Skin of body (tissue), 2 donors: ENCODE results near the gene WDR76. TPM values are rescaled to one million over a fixed set of nuclear protein-coding genes. Genes with fewer than 3 reads are reported as not detected.
"Not testable (repeated sequence)": the region's sequence is repeated elsewhere in the genome, so short reads cannot be mapped to it uniquely, and the experiment has no call there.

ENCODE experiments used
- DNase-seq: peaks from one replicate; lab custom pipeline; 2025; lab: John Stamatoyannopoulos, UW
- total RNA-seq: library from RNA; depleted of rRNA; stranded (reverse); fragments of >200 nt; gene quantifications from one replicate; pipeline ENCODE4 v1.2.3, GENCODE V29; 2014

WDR76 gene
- total RNA-seq, 1 donor from 2014 or later = 8.7 TPM

- no peak for DNase-seq
Observed at GRCh38 chr15:43821505-43821904, 5.3 kb upstream of the WDR76 start.

GRCh38 chr15:43824302-43825246, 2.2 kb upstream of the WDR76 start, which contains the start of gene MFAP1:
MFAP1 (minus strand) TSS chr15:43824690; CDS start chr15:43824569, 121 bp downstream.
- peak; percentile 97 for DNase-seq

DNA sequence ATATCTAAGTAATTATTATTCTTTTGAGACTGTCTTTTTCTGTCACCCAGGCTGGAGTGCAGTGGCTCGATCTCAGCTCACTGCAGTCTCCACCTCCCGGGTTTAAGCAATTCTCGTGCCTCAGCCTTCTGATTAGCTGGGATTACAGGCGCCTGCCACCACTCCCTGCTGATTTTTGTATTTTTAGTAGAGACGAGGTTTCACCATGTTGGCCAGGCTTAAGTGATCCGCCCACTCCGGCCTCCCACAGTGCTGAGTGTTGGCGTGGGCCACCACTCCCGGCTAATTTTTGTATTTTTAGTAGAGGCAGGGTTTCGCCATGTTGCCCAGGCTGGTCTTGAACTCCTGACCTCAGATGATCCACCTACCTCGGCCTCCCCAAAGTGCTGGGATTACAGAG, 1.5 kb upstream of the WDR76 start:
- DNase-seq = not testable (repeated sequence)

DNA sequence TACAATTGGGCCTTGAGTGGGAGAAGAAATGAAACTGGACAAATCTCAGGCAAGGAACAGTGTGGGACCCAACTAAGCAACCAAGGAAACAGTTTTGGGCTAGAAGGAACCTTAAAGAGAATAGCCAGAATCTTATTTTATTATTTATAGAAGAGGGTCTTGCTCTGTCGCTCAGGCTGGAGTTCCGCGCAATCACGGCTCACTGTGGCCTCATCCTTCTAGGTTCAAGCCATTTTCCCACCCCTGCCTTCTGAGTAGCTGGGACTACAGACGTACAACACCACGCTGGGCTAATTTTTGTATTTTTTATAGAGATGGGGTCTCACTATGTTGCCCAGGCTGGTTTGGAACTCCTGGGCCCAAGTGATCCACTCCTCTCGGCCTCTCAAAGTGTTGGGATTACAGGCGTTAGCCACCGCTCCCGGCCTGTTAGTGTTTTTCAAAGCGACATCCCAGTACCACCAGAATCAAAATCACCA, 734 bp upstream of the WDR76 start:
- DNase-seq = no peak

- DNase-seq = no peak
Observed at GRCh38 chr15:43828061-43828657, 1.4 kb downstream of the WDR76 start.

DNA sequence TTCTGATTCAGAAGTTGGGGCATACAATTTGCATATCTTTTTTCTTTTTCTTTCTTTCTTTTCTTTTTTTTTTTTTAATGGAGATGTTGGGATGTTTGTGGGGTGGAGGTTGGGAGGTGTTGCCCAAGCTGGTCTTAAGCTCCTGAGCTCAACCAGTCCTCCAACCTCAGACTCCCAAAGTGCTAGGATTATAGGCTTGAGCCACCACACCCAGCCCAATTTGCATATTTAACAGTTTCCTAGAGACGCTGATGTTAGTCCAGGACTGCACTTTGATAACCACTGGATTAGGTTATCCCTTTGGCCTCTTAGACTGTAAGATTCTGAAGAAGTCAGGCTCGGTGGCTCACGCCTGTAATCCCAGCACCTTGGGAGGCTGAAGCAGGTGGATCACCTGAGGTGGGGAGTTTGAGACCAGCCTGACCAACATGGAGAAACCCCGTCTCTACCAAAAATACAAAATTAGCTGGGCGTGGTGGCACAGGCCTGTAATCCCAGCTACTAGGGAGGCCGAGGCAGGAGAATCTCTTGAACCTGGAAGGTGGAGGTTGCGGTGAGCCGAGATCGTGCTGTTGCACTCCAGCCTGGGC, 3.2 kb downstream of the WDR76 start:
- DNase-seq = not testable (repeated sequence)

- DNase-seq = not testable (repeated sequence)
Observed at GRCh38 chr15:43830691-43831275, 4.0 kb downstream of the WDR76 start.

DNA sequence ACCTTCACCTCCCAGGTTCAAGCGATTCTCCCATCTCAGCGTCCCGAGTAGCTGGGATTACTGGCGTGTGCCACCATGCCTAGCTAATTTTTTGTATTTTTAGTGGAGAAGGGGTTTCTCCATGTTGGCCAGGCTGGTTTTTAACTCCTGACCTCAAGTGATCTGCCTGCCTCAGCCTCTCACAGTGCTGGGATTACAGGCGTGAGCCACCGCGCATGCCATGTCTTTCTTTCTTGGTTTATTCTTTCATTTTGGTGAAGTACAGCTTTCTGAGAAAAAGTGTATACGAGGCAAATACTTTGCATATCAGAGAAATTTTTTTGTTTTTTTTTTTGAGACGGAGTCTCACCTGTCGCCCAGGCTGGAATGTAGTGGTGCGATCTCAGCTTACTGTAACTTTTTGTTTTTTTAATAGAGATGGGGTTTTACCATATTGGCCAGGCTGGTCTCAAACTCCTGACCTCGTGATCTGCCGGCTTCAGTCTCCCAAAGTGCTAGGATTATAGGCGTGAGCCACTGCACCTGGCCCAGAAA, 4.8 kb downstream of the WDR76 start:
- DNase-seq = not testable (repeated sequence)

GRCh38 chr15:43832485-43832884, 5.7 kb downstream of the WDR76 start:
- DNase-seq = not testable (repeated sequence)

- no peak for DNase-seq
Observed at GRCh38 chr15:43845421-43845820, 18.6 kb downstream of the WDR76 start.

GRCh38 chr15:43851251-43851650, 24.4 kb downstream of the WDR76 start:
- no peak for DNase-seq

DNA sequence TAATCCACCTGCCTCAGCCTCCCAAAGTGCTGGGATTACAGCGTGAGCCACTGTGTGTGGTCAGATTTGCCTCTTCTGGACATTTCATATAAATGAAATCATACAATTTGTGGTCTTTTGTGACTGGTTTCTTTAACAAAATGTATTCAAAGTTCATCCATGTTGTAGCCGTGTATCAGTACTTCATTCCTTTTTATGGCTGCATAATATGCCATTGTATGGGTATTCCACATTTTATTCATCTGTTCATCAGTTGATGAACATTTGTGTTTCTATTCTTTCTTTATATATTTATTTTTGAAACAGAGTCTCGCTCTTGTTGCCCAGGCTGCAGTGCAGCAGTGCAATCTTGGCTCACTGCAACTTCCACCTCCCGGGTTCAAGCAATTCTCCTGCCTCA, 25.8 kb downstream of the WDR76 start:
- DNase-seq = no peak

- no peak for DNase-seq
Observed at GRCh38 chr15:43854801-43855200, 28.0 kb downstream of the WDR76 start.

DNA sequence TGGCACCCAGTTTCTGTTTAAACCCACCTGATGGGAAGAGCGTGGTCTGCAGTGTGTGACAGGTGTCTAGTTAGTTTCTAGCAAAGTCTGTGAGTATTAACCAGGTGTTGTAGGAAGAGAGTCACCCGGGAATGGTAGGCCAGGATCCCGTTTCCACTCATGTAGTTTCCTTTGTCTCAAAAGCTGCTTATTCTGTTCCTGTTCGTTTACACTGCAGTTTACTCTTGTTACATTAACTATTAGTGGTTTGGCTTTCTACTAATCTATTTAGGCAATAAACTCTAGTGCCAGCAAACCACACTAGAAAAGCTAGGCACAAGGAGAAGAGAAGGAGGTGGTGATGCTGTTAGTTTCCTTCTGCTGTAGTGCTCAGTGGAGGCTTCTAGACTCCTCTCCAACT, 32.7 kb downstream of the WDR76 start:
- no peak for DNase-seq

- DNase-seq = not testable (repeated sequence)
Observed at GRCh38 chr15:43866636-43867035, 39.8 kb downstream of the WDR76 start.

DNA sequence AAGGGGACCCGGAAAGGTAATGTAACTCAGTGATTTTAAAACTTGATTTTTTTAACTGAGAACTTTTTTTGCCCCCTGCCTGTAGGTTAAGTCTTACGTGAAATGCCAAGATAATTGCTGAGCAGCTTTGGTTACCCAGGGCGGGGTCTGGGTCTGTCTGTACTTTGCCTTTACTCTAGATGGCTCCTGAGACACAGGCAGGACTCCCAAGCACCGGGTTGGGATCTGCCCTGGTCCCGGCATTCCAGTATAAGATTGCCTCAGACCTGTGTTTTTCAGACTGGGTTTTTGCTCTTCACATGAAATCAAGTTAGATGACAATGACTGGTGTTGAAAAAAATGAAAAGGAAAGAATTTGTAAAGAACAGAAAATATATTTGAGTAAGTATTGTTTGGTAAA, 40.3 kb downstream of the WDR76 start:
- DNase-seq = no peak

- DNase-seq = no peak
Observed at GRCh38 chr15:43868406-43868805, 41.6 kb downstream of the WDR76 start.

- DNase-seq = no peak
Observed at GRCh38 chr15:43871835-43872234, 45.0 kb downstream of the WDR76 start.

DNA sequence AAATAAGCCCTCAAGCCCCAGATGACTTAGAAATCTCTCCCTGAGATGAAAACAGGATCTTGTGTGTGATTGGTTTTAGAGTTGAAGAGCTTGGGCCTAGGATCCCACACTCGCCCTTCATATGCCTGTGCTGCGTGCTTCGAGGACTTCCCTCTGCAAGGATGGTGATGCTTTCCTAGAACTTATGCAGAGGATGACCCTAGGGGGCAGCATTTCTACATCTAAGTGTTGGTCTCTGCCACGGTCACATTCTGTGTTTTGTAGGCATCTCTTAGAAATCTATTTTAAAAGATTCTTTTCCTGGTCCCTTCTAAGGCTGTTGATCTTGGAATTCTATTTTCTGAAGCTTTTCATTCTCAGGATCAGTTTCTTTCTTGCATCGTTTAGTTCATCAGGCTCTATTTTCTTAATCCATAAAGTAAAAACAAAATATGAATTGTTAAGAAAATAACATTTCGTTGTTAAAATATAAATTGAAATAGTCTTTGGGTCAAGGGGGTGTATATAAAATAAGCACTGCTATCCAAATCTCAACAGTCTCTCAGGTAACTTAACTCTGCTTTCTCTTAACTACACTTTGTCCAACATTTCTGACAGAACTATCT, 45.7 kb downstream of the WDR76 start:
- DNase-seq = peak; percentile 53

- no peak for DNase-seq
Observed at GRCh38 chr15:43873651-43874050, 46.8 kb downstream of the WDR76 start.

DNA sequence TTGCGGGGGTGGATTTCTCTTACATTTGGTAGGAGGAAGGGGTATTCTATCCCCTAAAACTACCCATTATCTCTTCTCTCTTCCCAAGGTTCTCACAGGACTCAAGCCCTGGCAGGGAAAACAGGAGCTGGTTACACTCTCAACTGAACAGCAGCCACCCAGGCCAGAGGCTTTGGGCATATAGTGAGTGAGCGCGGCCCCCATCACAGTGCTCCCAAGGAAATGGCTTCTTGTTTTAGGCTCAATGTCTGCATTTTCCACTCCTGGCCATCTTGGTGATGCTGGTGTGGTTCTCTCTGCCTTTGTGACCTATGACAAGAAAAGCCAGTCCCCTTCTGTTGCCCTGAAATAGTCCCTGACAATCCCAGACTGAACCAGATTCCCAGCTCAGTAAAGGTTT, 50.1 kb downstream of the WDR76 start:
- DNase-seq = no peak
